Liver (tissue), 9 donors: Measurements from ENCODE around the gene PAWR. TPM values are rescaled to one million over a fixed set of nuclear protein-coding genes. Genes with fewer than 3 reads are reported as not detected.

Experiments used
- DNase-seq: peaks from one replicate; pipeline ENCODE4 v3.0.0-alpha.2; 2017; ENCODE audit warnings: low spot score
- H3K27ac ChIP-seq, 2 donors: one replicate each; pipeline ENCODE4 v1.7.0; 2013; ENCODE audit warnings: inconsistent platforms in 2 of 2, low read length in 2 of 2, control low read depth in 1 of 2, low read depth in 1 of 2, mild to moderate bottlenecking in 1 of 2
- H3K27me3 ChIP-seq, 4 donors: one replicate each; pipeline versions ENCODE4 v1.6.1 to v1.7.0; 2013; ENCODE audit warnings: low read length in 3 of 4, inconsistent platforms in 1 of 4, mild to moderate bottlenecking in 1 of 4, moderate library complexity in 1 of 4; ENCODE audit not compliant: control insufficient read depth in 4 of 4, insufficient read depth in 4 of 4
- H3K36me3 ChIP-seq, 4 donors: one replicate each; pipeline versions ENCODE4 v1.6.1 to v1.7.0; 2013; ENCODE audit warnings: low read length in 3 of 4, mild to moderate bottlenecking in 3 of 4, low read depth in 1 of 4, moderate library complexity in 1 of 4; ENCODE audit not compliant: control insufficient read depth in 4 of 4, insufficient read depth in 3 of 4
- H3K4me1 ChIP-seq, 4 donors: one replicate each; pipeline versions ENCODE4 v1.6.1 to v1.7.0; 2013; ENCODE audit warnings: low read length in 3 of 4, mild to moderate bottlenecking in 3 of 4, moderate library complexity in 1 of 4; ENCODE audit not compliant: control insufficient read depth in 4 of 4, insufficient read depth in 4 of 4
- H3K4me3 ChIP-seq, 3 donors: one replicate each; pipeline versions ENCODE4 v1.6.1 to v1.7.0; 2013; ENCODE audit warnings: low read length in 3 of 3, control low read depth in 1 of 3, low read depth in 1 of 3, mild to moderate bottlenecking in 1 of 3
- H3K9ac ChIP-seq, 2 donors: one replicate each; pipeline ENCODE4 v1.7.0; 2013; ENCODE audit warnings: low read length in 2 of 2, mild to moderate bottlenecking in 2 of 2, moderate library complexity in 2 of 2, control low read depth in 1 of 2, low read depth in 1 of 2
- H3K9me3 ChIP-seq, 4 donors: one replicate each; pipeline versions ENCODE4 v1.6.1 to v1.7.0; 2013; ENCODE audit warnings: low read length in 3 of 4; ENCODE audit not compliant: control insufficient read depth in 4 of 4
- EGR1 ChIP-seq, 2 donors: IDR thresholded peaks; 2 replicates each; pipeline ENCODE4 v1.6.1; 2016 to 2018; ENCODE audit warnings: antibody characterized with exemption in 2 of 2, low read depth in 2 of 2
- FOXA1 ChIP-seq: IDR thresholded peaks from 2 replicates; pipeline ENCODE4 v1.6.1; 2016; ENCODE audit warnings: antibody characterized with exemption
- FOXA2 ChIP-seq: IDR thresholded peaks from 2 replicates; pipeline ENCODE4 v1.6.1; 2016; ENCODE audit warnings: antibody characterized with exemption
- GABPA ChIP-seq, 2 donors: IDR thresholded peaks in 1 of 2; conservative IDR thresholded peaks in 1 of 2; 2 replicates each; pipeline ENCODE4 v1.6.1; 2016; ENCODE audit warnings: antibody characterized with exemption in 2 of 2, mild to moderate bottlenecking in 1 of 2, moderate library complexity in 1 of 2
- HNF4A ChIP-seq, 2 donors: conservative IDR thresholded peaks; 2 replicates each; pipeline ENCODE4 v1.6.1; 2016; ENCODE audit warnings: antibody characterized with exemption in 2 of 2, mild to moderate bottlenecking in 2 of 2
- JUND ChIP-seq, 2 donors: IDR thresholded peaks; 2 replicates each; pipeline ENCODE4 v1.6.1; 2016; ENCODE audit warnings: antibody characterized with exemption in 2 of 2
- NR2F2 ChIP-seq: IDR thresholded peaks from 2 replicates; pipeline ENCODE4 v1.6.1; 2016; ENCODE audit warnings: antibody characterized with exemption
- RAD21 ChIP-seq, 2 donors: IDR thresholded peaks; 2 replicates each; pipeline ENCODE4 v1.6.1; 2016; ENCODE audit warnings: antibody characterized with exemption in 2 of 2, mild to moderate bottlenecking in 2 of 2
- RXRA ChIP-seq, 2 donors: IDR thresholded peaks; 2 replicates each; pipeline ENCODE4 v1.6.1; 2017 to 2018; ENCODE audit warnings: antibody characterized with exemption in 2 of 2, mild to moderate bottlenecking in 1 of 2
- SP1 ChIP-seq: IDR thresholded peaks from 2 replicates; pipeline ENCODE4 v1.6.1; 2018; ENCODE audit warnings: antibody characterized with exemption, mild to moderate bottlenecking
- TAF1 ChIP-seq: conservative IDR thresholded peaks from 2 replicates; pipeline ENCODE4 v1.6.1; 2016; ENCODE audit warnings: antibody characterized with exemption, mild to moderate bottlenecking
- YY1 ChIP-seq: IDR thresholded peaks from 2 replicates; pipeline ENCODE4 v1.6.1; 2016; ENCODE audit warnings: antibody characterized with exemption, mild to moderate bottlenecking
- WGBS: extraction: QIAGEN DNeasy Blood & Tissue Kit; methylation state at CpG from one replicate; pipeline ENCODE4 v1.1.7; 2013; 5-methylcytosine and 5-hydroxymethylcytosine counted together
- polyA plus RNA-seq, 2 donors: library from polyadenylated mRNA; stranded (reverse) in 1 of 2; unstranded in 1 of 2; fragments of 200-250 nt in 1 of 2; fragments of >200 nt in 1 of 2; fragmentation: Nextera tagmentation in 1 of 2; extraction: Ambion mirVana in 1 of 2; gene quantifications; one replicate each; pipeline versions ENCODE4 v1.2.1 to v1.2.3, GENCODE V29; 2013 to 2015
- total RNA-seq, 2 donors: library from RNA; depleted of rRNA; stranded (reverse); fragments of >200 nt; gene quantifications; one replicate each; pipeline ENCODE4 v1.2.3, GENCODE V29; 2014
- TF ChIP-seq, protein P1 (sequence below): IDR thresholded peaks from 2 replicates; pipeline ENCODE4 v1.6.1; 2016; ENCODE audit warnings: antibody characterized with exemption, mild to moderate bottlenecking
- TF ChIP-seq, protein P2 (sequence below): IDR thresholded peaks from 2 replicates; pipeline ENCODE4 v1.6.1; 2016; ENCODE audit warnings: antibody characterized with exemption
- TF ChIP-seq, protein P3 (sequence below): IDR thresholded peaks from 2 replicates; pipeline ENCODE4 v1.6.1; 2016; ENCODE audit warnings: antibody characterized with exemption
- donor health status: healthy.
- donor health status: healthy.
- donor health status: healthy.
- donor health status: healthy.
- donor health status: healthy.

PAWR gene
- total and polyA plus RNA-seq, 4 donors = 6.1 to 24.1 (median 9.9) TPM

DNA sequence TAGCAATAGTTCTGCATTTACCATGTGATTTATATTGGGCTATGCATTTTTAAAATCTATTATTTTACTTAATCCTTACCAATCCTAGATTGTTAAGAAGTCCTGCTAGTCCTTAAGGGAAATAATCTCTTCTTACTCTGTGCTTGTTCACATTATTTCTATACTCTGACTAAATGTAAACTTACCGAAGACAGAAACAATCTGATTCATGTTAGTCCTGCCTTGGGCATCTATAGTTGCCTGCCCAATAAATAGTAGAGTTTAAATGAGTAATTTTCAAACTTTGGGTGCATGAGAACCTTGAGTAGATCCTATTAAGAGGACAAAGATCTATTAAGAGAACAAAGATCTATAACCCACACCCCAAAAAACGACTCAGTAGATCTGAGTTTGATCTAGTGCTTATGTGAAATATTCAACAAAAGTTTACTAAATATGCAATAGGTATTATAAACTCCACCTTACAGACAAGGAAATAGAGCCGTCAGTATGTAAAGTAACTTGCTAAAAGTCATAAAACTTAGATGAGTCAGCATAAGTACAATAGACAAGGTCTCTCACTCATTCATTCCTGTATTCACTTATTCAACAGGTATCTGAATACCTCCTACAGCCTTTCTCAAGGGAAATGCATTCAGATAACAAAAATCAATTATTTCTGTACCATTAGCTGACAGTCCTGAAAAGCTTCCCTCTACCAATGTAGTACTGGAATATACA lies 127.6 kb downstream of the PAWR start:
- Histone ChIP-seq H3K4me1 (peaks cover 10 to 52% (median 36%) of the 10 kb centered on the region in 4 donors), H3K27ac (no peak overlapping the region), H3K9me3 (no peaks in the 10 kb centered on the region), H3K9ac (no peak overlapping the region), H3K4me3 (no peak overlapping the region), H3K27me3 (no peaks in the 10 kb centered on the region), H3K36me3 (no peaks in the 10 kb centered on the region)
- TF ChIP-seq, protein P1, sequence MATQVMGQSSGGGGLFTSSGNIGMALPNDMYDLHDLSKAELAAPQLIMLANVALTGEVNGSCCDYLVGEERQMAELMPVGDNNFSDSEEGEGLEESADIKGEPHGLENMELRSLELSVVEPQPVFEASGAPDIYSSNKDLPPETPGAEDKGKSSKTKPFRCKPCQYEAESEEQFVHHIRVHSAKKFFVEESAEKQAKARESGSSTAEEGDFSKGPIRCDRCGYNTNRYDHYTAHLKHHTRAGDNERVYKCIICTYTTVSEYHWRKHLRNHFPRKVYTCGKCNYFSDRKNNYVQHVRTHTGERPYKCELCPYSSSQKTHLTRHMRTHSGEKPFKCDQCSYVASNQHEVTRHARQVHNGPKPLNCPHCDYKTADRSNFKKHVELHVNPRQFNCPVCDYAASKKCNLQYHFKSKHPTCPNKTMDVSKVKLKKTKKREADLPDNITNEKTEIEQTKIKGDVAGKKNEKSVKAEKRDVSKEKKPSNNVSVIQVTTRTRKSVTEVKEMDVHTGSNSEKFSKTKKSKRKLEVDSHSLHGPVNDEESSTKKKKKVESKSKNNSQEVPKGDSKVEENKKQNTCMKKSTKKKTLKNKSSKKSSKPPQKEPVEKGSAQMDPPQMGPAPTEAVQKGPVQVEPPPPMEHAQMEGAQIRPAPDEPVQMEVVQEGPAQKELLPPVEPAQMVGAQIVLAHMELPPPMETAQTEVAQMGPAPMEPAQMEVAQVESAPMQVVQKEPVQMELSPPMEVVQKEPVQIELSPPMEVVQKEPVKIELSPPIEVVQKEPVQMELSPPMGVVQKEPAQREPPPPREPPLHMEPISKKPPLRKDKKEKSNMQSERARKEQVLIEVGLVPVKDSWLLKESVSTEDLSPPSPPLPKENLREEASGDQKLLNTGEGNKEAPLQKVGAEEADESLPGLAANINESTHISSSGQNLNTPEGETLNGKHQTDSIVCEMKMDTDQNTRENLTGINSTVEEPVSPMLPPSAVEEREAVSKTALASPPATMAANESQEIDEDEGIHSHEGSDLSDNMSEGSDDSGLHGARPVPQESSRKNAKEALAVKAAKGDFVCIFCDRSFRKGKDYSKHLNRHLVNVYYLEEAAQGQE = no peak
- no peak for TF ChIP-seq EGR1 (IDR thresholded peaks at IDR 0.05; ENCODE audit: low read depth in 2 of 2)
- no peak for TF ChIP-seq SP1
- TF ChIP-seq FOXA2 = no peak
- TF ChIP-seq, protein P2, sequence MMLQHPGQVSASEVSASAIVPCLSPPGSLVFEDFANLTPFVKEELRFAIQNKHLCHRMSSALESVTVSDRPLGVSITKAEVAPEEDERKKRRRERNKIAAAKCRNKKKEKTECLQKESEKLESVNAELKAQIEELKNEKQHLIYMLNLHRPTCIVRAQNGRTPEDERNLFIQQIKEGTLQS = no peak
- TF ChIP-seq, protein P3, sequence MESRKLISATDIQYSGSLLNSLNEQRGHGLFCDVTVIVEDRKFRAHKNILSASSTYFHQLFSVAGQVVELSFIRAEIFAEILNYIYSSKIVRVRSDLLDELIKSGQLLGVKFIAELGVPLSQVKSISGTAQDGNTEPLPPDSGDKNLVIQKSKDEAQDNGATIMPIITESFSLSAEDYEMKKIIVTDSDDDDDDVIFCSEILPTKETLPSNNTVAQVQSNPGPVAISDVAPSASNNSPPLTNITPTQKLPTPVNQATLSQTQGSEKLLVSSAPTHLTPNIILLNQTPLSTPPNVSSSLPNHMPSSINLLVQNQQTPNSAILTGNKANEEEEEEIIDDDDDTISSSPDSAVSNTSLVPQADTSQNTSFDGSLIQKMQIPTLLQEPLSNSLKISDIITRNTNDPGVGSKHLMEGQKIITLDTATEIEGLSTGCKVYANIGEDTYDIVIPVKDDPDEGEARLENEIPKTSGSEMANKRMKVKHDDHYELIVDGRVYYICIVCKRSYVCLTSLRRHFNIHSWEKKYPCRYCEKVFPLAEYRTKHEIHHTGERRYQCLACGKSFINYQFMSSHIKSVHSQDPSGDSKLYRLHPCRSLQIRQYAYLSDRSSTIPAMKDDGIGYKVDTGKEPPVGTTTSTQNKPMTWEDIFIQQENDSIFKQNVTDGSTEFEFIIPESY = no peak
- TF ChIP-seq JUND (IDR thresholded peaks at IDR 0.05) = no peak
- no peak for TF ChIP-seq NR2F2
- no peak for TF ChIP-seq RAD21 (IDR thresholded peaks at IDR 0.05)
- no peak for TF ChIP-seq TAF1
- TF ChIP-seq GABPA (IDR thresholded peaks at IDR 0.05 in 1 of 2, conservative IDR thresholded peaks at IDR 0.05 in 1 of 2) = no peak
- no peak for TF ChIP-seq HNF4A (conservative IDR thresholded peaks at IDR 0.05)
- no peak for TF ChIP-seq RXRA (IDR thresholded peaks at IDR 0.05)
- TF ChIP-seq YY1 = no peak
- no peak for TF ChIP-seq FOXA1
- no peak for DNase-seq
- WGBS = 69% methylated on average over 3 of the region's 3 CpGs

DNA sequence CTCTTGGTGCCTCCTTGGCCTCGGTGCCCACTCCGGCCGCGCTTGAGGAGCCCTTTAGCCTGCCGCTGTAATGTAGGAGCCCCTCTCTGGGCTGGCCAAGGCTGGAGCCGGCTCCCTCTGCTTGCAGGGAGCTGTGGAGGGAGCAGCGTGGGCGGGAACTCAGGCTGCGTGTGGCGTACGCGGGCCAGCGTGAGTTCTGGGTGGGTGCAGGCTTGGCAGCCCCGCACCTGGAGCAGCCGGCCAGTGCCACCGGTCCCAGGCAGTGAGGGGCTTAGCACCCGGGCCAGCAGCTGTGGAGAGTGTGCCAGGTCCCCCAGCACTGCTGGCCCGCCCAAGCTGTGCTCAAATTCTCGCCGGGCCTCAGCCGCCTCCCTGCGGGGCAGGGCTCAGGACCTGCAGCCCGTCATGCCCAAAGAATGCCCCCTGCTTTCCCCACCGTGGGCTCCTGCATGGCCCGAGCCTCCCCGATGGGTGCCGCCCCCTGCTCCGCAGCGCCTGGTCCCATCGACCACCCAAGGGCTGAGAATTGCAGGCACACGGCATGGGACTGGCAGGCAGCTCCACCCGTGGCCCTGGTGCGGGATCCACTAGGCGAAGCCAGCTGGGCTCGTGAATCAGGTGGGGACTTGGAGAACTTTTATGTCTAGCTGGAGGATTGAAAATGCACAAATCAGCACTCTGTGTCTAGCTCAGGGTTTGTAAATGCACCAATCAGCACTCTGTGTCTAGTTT lies 129.2 kb downstream of the PAWR start:
- Histone ChIP-seq H3K36me3 (no peaks in the 10 kb centered on the region), H3K9me3 (no peaks in the 10 kb centered on the region), H3K27ac (no peak overlapping the region), H3K27me3 (no peaks in the 10 kb centered on the region), H3K9ac (no peak overlapping the region), H3K4me1 (peaks cover 11 to 51% (median 33%) of the 10 kb centered on the region in 4 donors), H3K4me3 (no peak overlapping the region)
- TF ChIP-seq FOXA1 (no peak), EGR1 (IDR thresholded peaks at IDR 0.05; ENCODE audit: low read depth in 2 of 2) (no peak), HNF4A (conservative IDR thresholded peaks at IDR 0.05) (no peak)
- WGBS = 99% methylated on average over 35 of the region's 35 CpGs
- DNase-seq = no peak
